SK-N-SH (cell line): ENCODE data around the gene MALRD1.

Experiments
- GABPA ChIP-seq: IDR thresholded peaks from 2 replicates; pipeline ENCODE4 v1.4.0; 2012; ENCODE audit warnings: low read depth, mild to moderate bottlenecking
- MEF2A ChIP-seq: IDR thresholded peaks from 2 replicates; pipeline ENCODE4 v1.4.0; 2012; ENCODE audit warnings: low read depth, borderline replicate concordance
- RCOR1 ChIP-seq: fragments of 150-350 bp; IDR thresholded peaks from 2 replicates; pipeline ENCODE4 v1.6.1; 2017; ENCODE audit warnings: antibody characterized with exemption, low read length
- SMC3 ChIP-seq: IDR thresholded peaks from 2 replicates; pipeline ENCODE4 v1.6.1; 2012; ENCODE audit warnings: low read depth, low read length, improper control_type of control experiment
- YY1 ChIP-seq: IDR thresholded peaks from 2 replicates; pipeline ENCODE4 v1.4.0; 2012; ENCODE audit warnings: low read depth, mild to moderate bottlenecking
- TF ChIP-seq, protein P1 (sequence below): fragments of 200-600 bp; sonication (generic); IDR thresholded peaks from 2 replicates; pipeline ENCODE4 v1.6.1; 2017; ENCODE audit warnings: antibody characterized with exemption, mild to moderate bottlenecking, moderate library complexity
- TF ChIP-seq, protein P2 (sequence below): IDR thresholded peaks from 2 replicates; pipeline ENCODE4 v1.4.0; 2012; ENCODE audit warnings: low read depth

DNA sequence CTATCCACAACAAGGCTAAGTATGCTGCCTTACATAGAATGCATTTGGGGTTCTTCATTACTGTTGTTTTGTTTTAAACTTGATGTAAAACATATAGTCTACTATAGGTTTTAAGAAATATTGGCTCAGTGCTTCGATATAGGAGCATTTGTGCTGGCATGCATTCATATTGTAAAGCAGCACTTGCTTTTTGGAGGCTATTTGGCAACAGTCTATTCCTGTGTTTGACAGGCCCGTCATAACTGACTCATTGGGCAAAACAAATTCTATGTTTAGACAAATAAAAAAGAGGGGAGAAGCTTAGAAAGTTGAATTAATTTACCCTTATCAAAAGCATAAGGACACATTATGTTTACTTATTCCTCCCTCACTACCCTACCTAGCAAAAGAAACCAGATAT, 729.2 kb downstream of the MALRD1 start:
- TF ChIP-seq, protein P1, sequence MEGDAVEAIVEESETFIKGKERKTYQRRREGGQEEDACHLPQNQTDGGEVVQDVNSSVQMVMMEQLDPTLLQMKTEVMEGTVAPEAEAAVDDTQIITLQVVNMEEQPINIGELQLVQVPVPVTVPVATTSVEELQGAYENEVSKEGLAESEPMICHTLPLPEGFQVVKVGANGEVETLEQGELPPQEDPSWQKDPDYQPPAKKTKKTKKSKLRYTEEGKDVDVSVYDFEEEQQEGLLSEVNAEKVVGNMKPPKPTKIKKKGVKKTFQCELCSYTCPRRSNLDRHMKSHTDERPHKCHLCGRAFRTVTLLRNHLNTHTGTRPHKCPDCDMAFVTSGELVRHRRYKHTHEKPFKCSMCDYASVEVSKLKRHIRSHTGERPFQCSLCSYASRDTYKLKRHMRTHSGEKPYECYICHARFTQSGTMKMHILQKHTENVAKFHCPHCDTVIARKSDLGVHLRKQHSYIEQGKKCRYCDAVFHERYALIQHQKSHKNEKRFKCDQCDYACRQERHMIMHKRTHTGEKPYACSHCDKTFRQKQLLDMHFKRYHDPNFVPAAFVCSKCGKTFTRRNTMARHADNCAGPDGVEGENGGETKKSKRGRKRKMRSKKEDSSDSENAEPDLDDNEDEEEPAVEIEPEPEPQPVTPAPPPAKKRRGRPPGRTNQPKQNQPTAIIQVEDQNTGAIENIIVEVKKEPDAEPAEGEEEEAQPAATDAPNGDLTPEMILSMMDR: no peak
- TF ChIP-seq YY1 (no peak), RCOR1 (no peak), MEF2A (no peak), GABPA (no peak), SMC3 (no peak)
- TF ChIP-seq, protein P2, sequence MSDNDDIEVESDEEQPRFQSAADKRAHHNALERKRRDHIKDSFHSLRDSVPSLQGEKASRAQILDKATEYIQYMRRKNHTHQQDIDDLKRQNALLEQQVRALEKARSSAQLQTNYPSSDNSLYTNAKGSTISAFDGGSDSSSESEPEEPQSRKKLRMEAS: no peak
